ENCODE measurements around the gene PTBP3. TPM values are rescaled to one million over a fixed set of nuclear protein-coding genes. Genes with fewer than 3 reads are reported as not detected.

PTBP3 gene
- polyA plus RNA-seq, 1 donor from 2014 or later = 36.1 TPM

DNA sequence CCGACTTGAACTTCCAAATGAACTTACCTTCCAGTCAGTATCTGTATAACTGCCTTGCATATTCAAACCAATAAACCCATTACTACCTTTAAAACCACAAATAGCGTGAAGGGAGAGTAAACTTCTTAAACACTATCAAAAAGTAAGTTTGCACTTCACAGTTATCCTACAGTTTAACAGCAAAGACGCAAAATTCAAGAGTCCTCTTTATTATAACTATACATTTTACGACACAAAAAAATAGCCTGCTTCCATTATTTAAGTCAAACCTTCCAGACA is 1.8 kb downstream of the PTBP3 start:
- no peaks in the 10 kb centered on the region for H4K20me1 ChIP-seq (ENCODE audit: insufficient read depth)
- no peaks in the 10 kb centered on the region for H3K9me2 ChIP-seq (ENCODE audit: insufficient read depth, low read length)
- no peaks in the 10 kb centered on the region for H3K27me3 ChIP-seq (ENCODE audit: insufficient read depth, low read depth, low read length)
- TF ChIP-seq TAF1 (IDR thresholded peaks at IDR 0.05; ENCODE audit: low read depth) (no peak), MXI1 (conservative IDR thresholded peaks at IDR 0.05; ENCODE audit: poor library complexity, severe bottlenecking) (no peak)
- TF ChIP-seq, protein P1, sequence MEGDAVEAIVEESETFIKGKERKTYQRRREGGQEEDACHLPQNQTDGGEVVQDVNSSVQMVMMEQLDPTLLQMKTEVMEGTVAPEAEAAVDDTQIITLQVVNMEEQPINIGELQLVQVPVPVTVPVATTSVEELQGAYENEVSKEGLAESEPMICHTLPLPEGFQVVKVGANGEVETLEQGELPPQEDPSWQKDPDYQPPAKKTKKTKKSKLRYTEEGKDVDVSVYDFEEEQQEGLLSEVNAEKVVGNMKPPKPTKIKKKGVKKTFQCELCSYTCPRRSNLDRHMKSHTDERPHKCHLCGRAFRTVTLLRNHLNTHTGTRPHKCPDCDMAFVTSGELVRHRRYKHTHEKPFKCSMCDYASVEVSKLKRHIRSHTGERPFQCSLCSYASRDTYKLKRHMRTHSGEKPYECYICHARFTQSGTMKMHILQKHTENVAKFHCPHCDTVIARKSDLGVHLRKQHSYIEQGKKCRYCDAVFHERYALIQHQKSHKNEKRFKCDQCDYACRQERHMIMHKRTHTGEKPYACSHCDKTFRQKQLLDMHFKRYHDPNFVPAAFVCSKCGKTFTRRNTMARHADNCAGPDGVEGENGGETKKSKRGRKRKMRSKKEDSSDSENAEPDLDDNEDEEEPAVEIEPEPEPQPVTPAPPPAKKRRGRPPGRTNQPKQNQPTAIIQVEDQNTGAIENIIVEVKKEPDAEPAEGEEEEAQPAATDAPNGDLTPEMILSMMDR (IDR thresholded peaks at IDR 0.05; ENCODE audit: poor library complexity, severe bottlenecking) = no peak
- H3K79me2 ChIP-seq (replicated peaks; ENCODE audit: insufficient read depth, low read length) = peaks cover 51% of the 10 kb centered on the region
- no peak overlapping the region for H3K9ac ChIP-seq (ENCODE audit: low read length)
- peaks cover 3% of the 10 kb centered on the region for H3K36me3 ChIP-seq (ENCODE audit: insufficient read depth, low read length)
- H3K27ac ChIP-seq (ENCODE audit: low read length) = no peak overlapping the region
- H3K4me3 ChIP-seq (ENCODE audit: low read length) = peak overlapping the region; percentile 97
- no peaks in the 10 kb centered on the region for H3K9me3 ChIP-seq (ENCODE audit: low read length)
- no peak overlapping the region for H2AFZ ChIP-seq (ENCODE audit: low read depth, low read length)
- no peaks in the 10 kb centered on the region for H3F3A ChIP-seq (ENCODE audit: insufficient read depth, low read length, poor library complexity, severe bottlenecking)
- peak overlapping the region; percentile 53 for H3K4me2 ChIP-seq (ENCODE audit: low read length)

DNA sequence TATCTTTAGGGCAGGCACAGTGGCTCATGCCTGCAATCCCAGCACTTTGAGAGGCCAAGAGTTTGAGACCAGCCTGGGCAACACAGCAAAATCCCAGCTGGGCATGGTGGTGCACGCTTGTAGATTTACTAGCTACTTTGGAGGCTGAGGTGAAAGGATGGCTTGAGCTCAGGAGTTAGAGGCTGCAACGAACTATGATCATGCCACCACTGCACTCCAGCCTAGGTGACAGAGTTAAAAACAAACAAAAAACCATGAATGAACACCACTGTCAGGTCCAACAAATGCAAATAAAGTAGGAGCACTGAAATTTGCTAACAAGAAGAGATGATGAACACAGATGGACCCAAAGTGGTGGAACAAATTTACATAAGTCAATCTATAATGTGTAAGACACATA is 4.9 kb downstream of the PTBP3 start:
- no peaks in the 10 kb centered on the region for H3K27me3 ChIP-seq (ENCODE audit: insufficient read depth, low read depth, low read length)
- no peak overlapping the region for H3K4me3 ChIP-seq (ENCODE audit: low read length)
- H3K79me2 ChIP-seq (replicated peaks; ENCODE audit: insufficient read depth, low read length) = peaks cover 75% of the 10 kb centered on the region
- H3K27ac ChIP-seq (ENCODE audit: low read length) = no peak overlapping the region
- no peak overlapping the region for H3K4me2 ChIP-seq (ENCODE audit: low read length)
- H3K9me2 ChIP-seq (ENCODE audit: insufficient read depth, low read length) = no peaks in the 10 kb centered on the region
- no peaks in the 10 kb centered on the region for H4K20me1 ChIP-seq (ENCODE audit: insufficient read depth)
- peaks cover 3% of the 10 kb centered on the region for H3K36me3 ChIP-seq (ENCODE audit: insufficient read depth, low read length)
- no peaks in the 10 kb centered on the region for H3K9me3 ChIP-seq (ENCODE audit: low read length)
- no peak overlapping the region for H2AFZ ChIP-seq (ENCODE audit: low read depth, low read length)
- H3K9ac ChIP-seq (ENCODE audit: low read length) = no peak overlapping the region
- no peaks in the 10 kb centered on the region for H3F3A ChIP-seq (ENCODE audit: insufficient read depth, low read length, poor library complexity, severe bottlenecking)
- TF ChIP-seq MXI1 (conservative IDR thresholded peaks at IDR 0.05; ENCODE audit: poor library complexity, severe bottlenecking) (no peak), EZH2 (IDR thresholded peaks at IDR 0.05; ENCODE audit: borderline replicate concordance, insufficient read depth, low read length, poor library complexity, severe bottlenecking) (no peak), RAD21 (conservative IDR thresholded peaks at IDR 0.05) (no peak), POLR2AphosphoS5 (IDR thresholded peaks at IDR 0.05) (no peak), EP300 (conservative IDR thresholded peaks at IDR 0.05; ENCODE audit: poor library complexity, severe bottlenecking) (no peak), TAF1 (IDR thresholded peaks at IDR 0.05; ENCODE audit: low read depth) (no peak), SMC3 (conservative IDR thresholded peaks at IDR 0.05; ENCODE audit: poor library complexity) (no peak)
- TF ChIP-seq, protein P1 (IDR thresholded peaks at IDR 0.05; ENCODE audit: poor library complexity, severe bottlenecking) = no peak
- TF ChIP-seq, protein P2, sequence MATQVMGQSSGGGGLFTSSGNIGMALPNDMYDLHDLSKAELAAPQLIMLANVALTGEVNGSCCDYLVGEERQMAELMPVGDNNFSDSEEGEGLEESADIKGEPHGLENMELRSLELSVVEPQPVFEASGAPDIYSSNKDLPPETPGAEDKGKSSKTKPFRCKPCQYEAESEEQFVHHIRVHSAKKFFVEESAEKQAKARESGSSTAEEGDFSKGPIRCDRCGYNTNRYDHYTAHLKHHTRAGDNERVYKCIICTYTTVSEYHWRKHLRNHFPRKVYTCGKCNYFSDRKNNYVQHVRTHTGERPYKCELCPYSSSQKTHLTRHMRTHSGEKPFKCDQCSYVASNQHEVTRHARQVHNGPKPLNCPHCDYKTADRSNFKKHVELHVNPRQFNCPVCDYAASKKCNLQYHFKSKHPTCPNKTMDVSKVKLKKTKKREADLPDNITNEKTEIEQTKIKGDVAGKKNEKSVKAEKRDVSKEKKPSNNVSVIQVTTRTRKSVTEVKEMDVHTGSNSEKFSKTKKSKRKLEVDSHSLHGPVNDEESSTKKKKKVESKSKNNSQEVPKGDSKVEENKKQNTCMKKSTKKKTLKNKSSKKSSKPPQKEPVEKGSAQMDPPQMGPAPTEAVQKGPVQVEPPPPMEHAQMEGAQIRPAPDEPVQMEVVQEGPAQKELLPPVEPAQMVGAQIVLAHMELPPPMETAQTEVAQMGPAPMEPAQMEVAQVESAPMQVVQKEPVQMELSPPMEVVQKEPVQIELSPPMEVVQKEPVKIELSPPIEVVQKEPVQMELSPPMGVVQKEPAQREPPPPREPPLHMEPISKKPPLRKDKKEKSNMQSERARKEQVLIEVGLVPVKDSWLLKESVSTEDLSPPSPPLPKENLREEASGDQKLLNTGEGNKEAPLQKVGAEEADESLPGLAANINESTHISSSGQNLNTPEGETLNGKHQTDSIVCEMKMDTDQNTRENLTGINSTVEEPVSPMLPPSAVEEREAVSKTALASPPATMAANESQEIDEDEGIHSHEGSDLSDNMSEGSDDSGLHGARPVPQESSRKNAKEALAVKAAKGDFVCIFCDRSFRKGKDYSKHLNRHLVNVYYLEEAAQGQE (IDR thresholded peaks at IDR 0.05; ENCODE audit: borderline replicate concordance) = no peak

All from neural cell (in vitro differentiated cells).